CD4-positive, alpha-beta T cell treated with Interferon alpha-2 for 1 hour (primary cell): ENCODE data around the gene FXYD2.
"Not testable (repeated sequence)": the region's sequence is repeated elsewhere in the genome, so short reads cannot be mapped to it uniquely, and the experiment has no call there.

Source experiments
- DNase-seq, 2 donors: peaks; one replicate each; pipeline ENCODE4 v3.0.0-alpha.2; 2020 to 2022

FXYD2 gene

GRCh38 chr11:117819096-117820040 is 5.2 kb downstream of the FXYD2 start:
- DNase-seq = peak in 1 of 2 donors; percentile 42

- DNase-seq = peak; percentile 61 to 66
Observed at GRCh38 chr11:117818041-117818873, 6.3 kb downstream of the FXYD2 start.

- DNase-seq = peak; percentile 86 to 90
Observed at GRCh38 chr11:117817368-117818040, 7.0 kb downstream of the FXYD2 start.

- DNase-seq = peak; percentile 35 to 59
Observed at GRCh38 chr11:117816846-117817367, 7.6 kb downstream of the FXYD2 start.

DNA sequence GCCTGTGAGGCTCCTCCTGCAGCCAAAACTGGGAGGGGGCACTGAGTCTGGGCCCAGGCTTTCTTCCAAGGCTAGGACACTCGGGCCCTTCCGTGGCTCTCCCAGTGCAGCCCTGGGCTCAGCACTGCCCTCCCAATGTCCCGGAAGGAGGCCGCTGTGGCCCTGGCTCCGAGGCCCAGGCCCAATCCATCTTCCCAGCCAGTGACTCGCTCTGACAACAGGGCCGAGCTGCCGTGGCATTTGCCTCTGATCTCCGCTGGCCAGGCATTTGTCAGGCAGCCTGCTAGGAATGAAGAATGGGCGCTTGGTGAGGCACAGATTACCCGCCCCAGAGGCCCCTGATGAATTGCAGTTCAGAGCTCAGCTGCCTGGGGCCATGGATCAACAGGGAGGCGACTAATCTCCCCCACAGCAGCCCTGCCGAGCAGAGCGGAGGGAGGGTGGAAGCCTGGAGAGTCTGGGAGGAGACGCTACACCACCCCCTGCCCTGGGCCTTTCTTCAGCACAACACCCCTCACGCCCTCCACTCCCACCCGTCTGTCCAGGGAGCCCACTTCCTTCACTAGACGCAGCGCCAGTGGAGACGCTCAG is 8.3 kb downstream of the FXYD2 start:
- no peak for DNase-seq

- peak; percentile 91 to 93 for DNase-seq
Observed at GRCh38 chr11:117815262-117815803, 9.2 kb downstream of the FXYD2 start.

GRCh38 chr11:117814766-117815261 is 9.7 kb downstream of the FXYD2 start:
- DNase-seq = peak; percentile 87 to 88

- DNase-seq = no peak
Observed at GRCh38 chr11:117814204-117814765, 10.3 kb downstream of the FXYD2 start.

DNA sequence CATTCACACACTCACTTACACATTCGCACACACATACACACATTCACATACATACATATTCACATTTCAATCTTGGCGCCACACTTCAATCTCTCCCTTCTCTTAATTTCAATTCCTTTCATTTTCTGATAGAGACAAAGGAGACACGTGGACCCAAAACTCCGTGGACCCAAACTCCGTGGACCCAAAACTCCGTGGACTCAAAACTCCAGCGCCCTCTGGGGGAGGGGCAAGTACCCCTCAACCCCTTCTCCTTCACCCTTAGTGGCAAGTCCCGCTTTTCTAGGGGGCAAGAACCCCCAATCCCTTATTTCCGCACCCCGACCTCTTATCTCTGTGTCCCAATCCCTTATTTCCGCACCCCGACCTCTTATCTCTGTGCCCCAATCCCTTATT is 14.5 kb downstream of the FXYD2 start:
- DNase-seq = not testable (repeated sequence)

- peak; percentile 52 to 57 for DNase-seq
Observed at GRCh38 chr11:117809236-117810055, 15.1 kb downstream of the FXYD2 start.

GRCh38 chr11:117808784-117809183 is 15.8 kb downstream of the FXYD2 start:
- DNase-seq = no peak

DNA sequence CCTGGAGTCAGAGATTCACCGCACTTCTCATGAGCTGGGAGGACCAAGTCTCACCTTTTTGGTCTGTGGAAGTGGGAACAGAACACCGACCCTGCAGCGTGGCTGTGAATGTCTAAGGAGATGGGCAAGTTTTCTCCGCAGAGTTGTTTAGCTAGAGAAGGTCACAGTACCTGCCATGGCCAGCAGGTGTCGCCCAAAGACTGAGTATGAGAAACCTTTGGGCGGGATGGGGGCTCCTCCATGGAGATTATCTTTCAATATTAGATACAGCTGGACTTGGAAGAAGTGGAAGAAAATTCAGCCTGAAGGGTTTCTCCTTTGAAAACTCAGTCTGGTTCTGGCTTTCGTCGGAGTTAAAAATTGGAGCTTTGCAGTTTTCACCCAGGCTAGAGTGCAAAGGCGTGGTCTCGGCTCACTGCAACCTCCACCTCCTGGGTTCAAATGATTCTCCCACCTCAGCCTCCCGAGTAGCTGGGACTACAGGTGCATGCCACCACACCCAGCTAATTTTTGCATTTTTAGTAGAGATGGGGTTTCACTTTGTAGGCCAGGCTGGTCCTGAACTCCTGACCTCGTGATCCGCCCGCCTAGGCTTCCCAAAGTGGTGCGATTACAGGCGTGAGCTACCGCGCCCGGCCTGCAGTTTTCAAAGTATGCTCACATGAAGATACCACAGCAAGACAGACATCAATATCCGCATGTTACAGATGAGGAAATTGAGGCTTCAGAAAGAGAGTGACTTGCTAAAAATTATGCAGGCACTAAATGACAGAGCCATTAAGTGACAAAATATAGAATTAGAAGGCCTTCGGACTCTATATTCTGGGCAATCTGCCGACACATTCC is 16.8 kb downstream of the FXYD2 start:
- DNase-seq = peak; percentile 67 to 79

- no peak for DNase-seq
Observed at GRCh38 chr11:117806846-117807245, 17.7 kb downstream of the FXYD2 start.

- DNase-seq = peak in 1 of 2 donors; percentile 37
Observed at GRCh38 chr11:117805045-117805444, 19.5 kb downstream of the FXYD2 start.

- no peak for DNase-seq
Observed at GRCh38 chr11:117803896-117804295, 20.6 kb downstream of the FXYD2 start.

GRCh38 chr11:117799634-117800033 is 24.9 kb downstream of the FXYD2 start:
- no peak for DNase-seq

DNA sequence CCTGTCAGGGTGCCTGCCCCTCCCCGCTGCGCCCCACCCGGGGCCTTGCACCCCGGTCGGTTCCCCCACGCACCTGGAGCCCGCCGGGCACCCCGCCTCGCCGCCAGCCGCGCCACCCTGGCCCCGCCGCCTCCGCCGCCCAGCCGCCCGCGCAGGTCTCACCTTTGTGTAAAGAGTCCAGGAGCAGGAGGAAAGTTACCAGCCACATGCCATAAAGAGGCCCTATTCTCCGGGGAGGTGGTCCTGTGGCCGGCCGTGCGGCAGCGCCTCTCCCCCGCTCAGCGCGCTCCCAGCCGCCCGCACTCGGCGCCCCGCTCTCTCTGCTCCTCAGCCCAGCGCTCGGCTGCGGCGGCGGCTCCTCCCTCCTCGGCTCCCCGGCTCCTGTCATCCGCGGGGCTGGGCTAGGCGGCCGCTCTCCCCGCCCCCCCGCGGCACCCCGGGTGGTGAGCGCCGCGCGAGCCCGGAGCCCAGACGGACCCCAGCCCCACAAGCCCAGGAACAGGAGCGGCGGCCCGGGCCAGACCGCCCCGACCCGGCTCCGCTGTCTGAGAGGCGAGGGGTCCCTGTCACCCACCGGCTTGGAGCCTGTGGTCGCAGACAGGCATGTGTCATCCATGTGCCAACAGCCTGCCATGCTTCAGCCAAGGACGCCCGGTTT is 27.5 kb downstream of the FXYD2 start, which contains the start of gene DSCAML1:
DSCAML1 (minus strand) TSS at position 345 of the 658 bp plus-strand sequence; CDS start at position 208, 137 bp downstream.
- peak in 1 of 2 donors; percentile 38 for DNase-seq

DNA sequence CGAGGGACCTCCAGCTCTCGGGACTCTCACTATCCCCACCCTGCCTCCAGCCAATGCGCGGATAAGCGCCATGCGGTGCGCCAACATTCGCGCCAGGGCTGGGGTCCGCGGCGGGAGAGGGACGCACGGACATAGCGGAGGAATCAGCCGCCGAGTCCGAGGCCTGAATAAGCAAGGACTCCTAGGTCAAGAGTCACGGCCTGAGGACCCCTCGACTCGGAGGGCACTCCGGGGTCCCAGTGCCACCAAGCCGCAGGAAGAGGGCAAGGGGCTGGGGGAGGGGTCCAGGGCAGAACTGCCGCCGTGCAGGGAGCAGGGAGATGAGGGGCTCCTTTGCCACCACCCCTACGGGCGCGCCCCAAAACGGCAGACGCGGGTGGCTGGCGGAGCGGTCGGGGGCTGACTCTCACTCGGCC is 28.1 kb downstream of the FXYD2 start:
- DNase-seq = no peak
